HG03469 (cell line): ENCODE data around the gene KIAA0586.
"Not testable (repeated sequence)": the region's sequence is repeated elsewhere in the genome, so short reads cannot be mapped to it uniquely, and the experiment has no call there.

Source experiments
- ATAC-seq: cut with Tn5 transposase; IDR thresholded peaks from one replicate; pipeline ENCODE4 v1.9.1; 2021; ENCODE audit warnings: mild to moderate bottlenecking, moderate library complexity, moderate number of reproducible peaks; ENCODE audit not compliant: unreplicated experiment

KIAA0586 gene

DNA sequence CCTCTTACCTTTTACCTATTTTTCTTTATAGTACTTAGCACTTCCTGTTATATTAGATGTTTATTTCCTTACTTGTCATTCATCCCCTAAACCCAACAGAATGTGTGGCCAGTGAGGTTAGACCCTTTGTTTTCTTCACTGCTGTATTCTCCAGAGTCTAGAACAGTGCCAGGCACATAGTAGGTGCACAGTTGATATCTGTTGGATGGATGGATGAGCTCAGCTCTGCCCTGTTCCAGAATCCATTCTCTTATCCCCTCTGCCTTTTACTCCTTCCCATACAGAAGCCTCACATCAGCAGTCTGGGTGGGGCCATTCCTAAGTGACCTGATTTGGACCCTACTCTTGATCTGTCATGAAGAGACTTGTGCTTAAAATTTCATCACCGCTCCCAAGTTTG is 115.7 kb downstream of the KIAA0586 start:
- ATAC-seq: no peak

GRCh38 chr14:58547649-58548048 is 120.1 kb downstream of the KIAA0586 start:
- no peak for ATAC-seq

DNA sequence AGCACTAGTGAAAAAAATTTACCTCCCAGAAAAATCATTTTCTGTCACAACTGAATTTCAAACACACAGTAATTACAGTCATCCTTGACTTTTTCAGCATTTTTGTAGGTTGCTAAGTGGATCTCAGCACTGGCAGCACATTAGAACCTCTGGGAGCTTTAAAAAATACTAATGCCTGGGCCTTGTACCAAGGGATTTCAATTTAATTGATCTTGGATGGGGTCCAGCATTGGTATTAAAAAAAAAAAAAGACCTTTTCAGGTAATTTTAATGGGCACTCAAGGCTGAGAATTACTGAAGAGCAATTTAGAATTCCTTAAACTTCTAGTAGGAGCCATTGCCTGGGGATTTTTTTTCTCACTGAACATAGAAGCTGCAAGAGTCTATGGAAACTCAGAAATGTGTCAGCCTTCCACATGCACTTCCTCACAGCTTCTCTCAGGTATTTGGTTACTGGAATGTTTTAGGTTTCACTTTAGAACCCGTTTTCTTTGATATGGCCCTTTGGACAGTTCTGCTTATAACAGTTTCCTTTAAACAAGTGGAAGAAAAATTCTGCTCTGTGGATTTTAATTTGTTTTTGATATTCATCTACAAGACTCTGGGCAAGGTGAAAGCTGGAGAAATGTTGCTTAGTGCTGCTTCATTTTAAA is 121.7 kb downstream of the KIAA0586 start:
- no peak for ATAC-seq

GRCh38 chr14:58553959-58554358 is 126.4 kb downstream of the KIAA0586 start:
- no peak for ATAC-seq

DNA sequence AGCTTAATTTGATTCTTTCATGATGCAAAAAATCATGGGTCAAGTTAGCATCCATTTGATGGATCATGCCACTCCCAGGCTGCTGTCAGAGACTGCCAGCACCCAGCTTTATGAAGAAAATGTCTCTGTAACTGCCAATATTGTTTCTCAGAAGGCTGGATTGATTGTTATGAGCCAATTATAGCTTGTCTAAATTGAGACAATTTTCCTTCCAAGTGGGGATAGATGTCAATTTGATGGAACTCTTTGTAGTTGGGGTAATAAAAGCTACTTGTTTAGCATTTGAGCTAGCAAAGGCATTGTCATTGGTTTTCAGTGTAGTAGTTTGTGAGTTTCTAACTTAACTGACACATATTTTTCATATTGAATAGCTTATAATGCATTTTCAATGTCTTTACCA is 128.1 kb downstream of the KIAA0586 start:
- no peak for ATAC-seq

GRCh38 chr14:58557242-58557641 is 129.7 kb downstream of the KIAA0586 start:
- ATAC-seq: no peak

DNA sequence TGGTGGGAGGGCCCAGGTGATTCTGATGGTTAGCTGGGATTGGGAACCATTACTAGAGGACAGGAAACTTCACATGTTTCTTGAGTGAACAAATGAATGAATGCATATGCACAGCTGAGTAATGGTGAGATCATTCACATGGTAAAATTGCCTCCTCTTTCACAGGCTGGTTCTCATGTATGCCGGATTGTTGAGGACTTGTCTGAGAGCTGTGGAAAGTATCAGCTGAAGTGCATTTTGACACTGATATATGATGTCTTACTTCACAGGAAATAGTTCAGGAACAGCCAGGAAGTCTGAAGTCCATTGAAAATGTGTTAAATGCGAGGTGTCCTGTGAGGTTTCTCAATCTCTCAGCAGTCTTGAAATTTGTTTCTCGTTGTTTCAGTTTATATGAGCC is 132.7 kb downstream of the KIAA0586 start:
- ATAC-seq: no peak

DNA sequence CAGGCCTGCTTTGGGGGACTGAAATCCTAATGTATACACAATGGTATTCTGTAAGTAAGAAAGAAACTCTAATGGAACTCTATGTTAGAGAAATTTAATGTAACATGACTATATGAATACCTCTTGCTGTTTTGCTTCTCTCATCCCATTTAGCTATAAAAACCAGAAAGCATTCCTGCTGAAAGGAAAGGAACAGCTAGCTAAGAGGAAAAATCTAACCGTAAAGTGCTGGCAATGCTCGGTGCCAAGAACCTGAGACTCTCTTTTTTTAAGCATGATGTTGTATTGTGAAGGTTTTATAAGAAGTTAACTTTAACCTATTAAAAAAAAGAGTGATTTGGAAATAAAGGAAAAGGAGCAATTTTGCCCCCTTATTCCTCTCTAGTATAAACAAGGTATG is 134.6 kb downstream of the KIAA0586 start:
- ATAC-seq: no peak

- no peak for ATAC-seq
Measured at GRCh38 chr14:58563978-58564377, 136.5 kb downstream of the KIAA0586 start.

GRCh38 chr14:58565832-58566231 is 138.3 kb downstream of the KIAA0586 start:
- ATAC-seq: no peak

- no peak for ATAC-seq
Measured at GRCh38 chr14:58566979-58567378, 139.5 kb downstream of the KIAA0586 start.

GRCh38 chr14:58568322-58568721 is 140.8 kb downstream of the KIAA0586 start:
- ATAC-seq: no peak

- ATAC-seq: no peak
Measured at GRCh38 chr14:58571256-58571655, 143.7 kb downstream of the KIAA0586 start.

DNA sequence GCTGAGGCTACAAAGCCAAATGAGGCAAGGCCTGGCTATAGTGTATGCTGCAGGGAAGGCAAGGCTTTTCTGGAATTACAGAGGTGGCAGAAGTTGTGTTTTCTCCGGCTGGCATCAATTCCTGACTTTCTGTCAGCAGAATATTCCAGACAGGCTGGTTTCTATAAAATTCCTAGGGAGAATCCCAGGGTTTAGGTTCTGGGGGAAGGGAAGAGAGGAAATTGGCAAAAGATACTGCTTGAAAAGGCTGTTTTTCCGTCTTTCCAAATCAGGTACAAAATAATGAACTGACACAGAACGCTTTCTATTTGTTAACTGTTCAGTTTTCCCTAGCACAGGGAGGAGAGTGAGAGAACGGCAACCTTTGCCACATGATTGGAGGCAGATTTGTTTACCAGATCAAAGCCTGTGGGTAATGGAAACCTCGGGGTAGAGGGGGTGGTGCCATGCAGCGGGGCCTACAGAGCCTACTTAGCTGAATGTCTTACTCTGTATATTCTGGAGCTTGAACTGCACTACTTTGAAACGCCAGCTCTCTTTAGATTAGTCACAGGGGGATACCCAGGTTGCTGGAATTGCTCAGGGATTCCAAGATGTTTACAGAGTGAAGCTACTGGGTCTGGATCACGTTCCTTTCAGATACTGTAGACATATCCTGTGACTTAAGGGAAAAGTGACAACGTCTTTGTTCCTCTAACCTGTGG is 144.4 kb downstream of the KIAA0586 start:
- no peak for ATAC-seq

- ATAC-seq: no peak
Measured at GRCh38 chr14:58572473-58572853, 144.9 kb downstream of the KIAA0586 start.

- ATAC-seq: no peak
Measured at GRCh38 chr14:58572863-58573262, 145.3 kb downstream of the KIAA0586 start.

- ATAC-seq: no peak
Measured at GRCh38 chr14:58574623-58575022, 147.1 kb downstream of the KIAA0586 start.

DNA sequence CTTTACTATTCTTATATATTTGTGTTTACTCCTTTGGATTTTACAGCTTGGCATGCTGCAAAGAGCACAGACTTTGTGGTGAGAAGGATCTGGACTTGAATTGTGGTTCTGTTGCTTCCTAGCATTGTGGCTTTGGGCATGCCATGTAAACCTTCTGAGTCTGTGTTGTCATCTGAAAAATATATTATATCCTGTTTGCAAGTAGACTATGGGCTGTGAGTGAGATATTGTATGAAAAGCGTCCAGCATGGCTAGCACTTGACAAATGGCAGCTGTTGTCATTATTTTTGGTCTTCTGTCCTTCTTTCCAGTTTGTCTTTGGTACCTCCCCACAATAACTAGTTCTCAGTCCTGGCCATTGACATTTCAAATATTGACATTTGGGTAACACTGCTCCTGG is 148.4 kb downstream of the KIAA0586 start:
- no peak for ATAC-seq

- ATAC-seq: not testable (repeated sequence)
Measured at GRCh38 chr14:58580035-58580434, 152.5 kb downstream of the KIAA0586 start.

DNA sequence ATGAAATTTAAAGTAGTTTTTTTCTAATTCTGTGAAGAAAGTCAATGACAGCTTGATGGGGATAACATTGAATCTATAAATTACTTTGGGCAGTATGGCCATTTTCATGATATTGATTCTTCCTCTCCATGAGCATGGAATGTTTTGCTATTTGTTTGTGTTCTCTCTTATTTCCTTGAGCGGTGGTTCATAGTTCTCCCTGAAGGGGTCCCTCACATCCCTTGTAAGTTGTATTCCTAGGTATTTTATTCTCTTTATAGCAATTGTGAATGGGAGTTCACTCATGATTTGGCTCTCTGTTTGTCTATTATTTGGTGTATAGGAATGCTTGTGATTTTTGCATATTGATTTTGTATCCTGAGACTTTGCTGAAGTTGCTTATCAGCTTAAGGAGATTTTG is 153.9 kb downstream of the KIAA0586 start:
- ATAC-seq: not testable (repeated sequence)

GRCh38 chr14:58584383-58584782 is 156.9 kb downstream of the KIAA0586 start:
- ATAC-seq: no peak

DNA sequence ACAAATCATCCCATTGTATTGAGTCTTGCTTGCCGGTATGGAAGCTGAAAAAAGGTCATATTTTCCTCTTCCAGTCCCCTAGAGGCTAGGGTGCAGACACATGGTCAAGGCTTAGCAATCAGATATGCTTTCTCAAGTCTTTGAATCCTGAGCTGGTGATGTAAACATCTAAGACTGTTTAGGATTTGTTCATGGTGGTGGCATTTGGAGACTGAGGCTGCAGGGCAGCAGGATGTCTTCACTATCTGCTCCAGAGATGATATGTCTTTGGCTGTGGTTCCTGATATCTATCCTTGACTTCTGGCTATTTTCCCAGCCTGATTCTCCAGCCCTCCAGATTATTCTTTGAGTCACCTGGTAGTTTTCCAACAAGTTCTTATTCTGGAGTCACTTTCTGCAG is 159.8 kb downstream of the KIAA0586 start:
- ATAC-seq: no peak

DNA sequence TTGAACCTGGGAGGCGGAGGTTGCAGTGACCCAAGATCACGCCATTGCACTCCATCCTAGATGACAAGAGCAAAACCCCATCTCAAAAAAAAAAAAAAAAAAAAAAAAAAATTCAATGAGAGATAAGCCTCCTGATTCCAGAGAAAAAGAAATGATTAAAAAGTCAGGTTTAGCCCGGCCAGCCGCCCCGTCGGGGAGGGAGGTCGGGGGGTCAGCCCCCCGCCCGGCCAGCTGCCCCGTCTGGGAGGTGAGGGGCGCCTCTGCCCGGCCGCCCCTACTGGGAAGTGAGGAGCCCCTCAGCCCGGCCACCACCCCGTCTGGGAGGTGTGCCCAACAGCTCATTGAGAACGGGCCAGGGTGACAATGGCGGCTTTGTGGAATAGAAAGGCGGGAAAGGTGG is 160.8 kb downstream of the KIAA0586 start:
- not testable (repeated sequence) for ATAC-seq
